Measurements from ENCODE around the gene COL4A1.

Gene COL4A1

DNA sequence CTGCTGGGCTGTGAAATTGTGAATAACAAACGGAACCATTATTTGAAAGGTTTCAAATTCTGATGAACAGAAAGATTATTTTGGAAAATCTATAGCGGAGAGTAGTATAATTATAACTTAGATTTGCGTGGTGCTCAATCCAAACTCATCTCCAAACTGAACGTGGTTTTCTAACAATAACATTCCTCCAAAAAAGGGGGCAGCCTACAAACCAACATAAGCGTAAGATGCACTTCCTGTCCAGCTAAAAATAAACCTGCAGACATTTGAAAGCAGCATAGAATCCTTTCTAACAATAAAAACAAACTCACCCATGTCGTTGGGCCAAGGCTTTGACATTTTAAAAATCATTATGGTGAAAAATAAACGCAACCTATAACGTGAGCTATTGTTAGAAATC is 178.4 kb downstream of the COL4A1 start:
- H3K9ac ChIP-seq (ENCODE audit: low read length), result no peak overlapping the region
- no peaks in the 10 kb centered on the region for H3F3A ChIP-seq (ENCODE audit: insufficient read depth, low read length)
- no peaks in the 10 kb centered on the region for H3K79me2 ChIP-seq (ENCODE audit: insufficient read depth, low read length)
- H2AFZ ChIP-seq (ENCODE audit: low read length), result no peak overlapping the region
- no peak overlapping the region for H3K4me2 ChIP-seq (ENCODE audit: low read length)
- H3K4me3 ChIP-seq (ENCODE audit: low read depth, low read length, poor library complexity, severe bottlenecking), result no peak overlapping the region
- H3K27me3 ChIP-seq (ENCODE audit: insufficient read depth, low read length), result no peaks in the 10 kb centered on the region
- H3K27ac ChIP-seq (ENCODE audit: low read depth, low read length, poor library complexity, severe bottlenecking), result no peak overlapping the region
- no peaks in the 10 kb centered on the region for H3K4me1 ChIP-seq (ENCODE audit: insufficient read depth, low read length, severe bottlenecking)
- no peaks in the 10 kb centered on the region for H3K9me3 ChIP-seq (ENCODE audit: low read length)
- H4K20me1 ChIP-seq (ENCODE audit: insufficient read depth, low read length), result no peaks in the 10 kb centered on the region
- no peaks in the 10 kb centered on the region for H3K9me2 ChIP-seq (ENCODE audit: low read depth, low read length)
- no peaks in the 10 kb centered on the region for H3K36me3 ChIP-seq (ENCODE audit: insufficient read depth, low read length)
- TF ChIP-seq, protein P1, sequence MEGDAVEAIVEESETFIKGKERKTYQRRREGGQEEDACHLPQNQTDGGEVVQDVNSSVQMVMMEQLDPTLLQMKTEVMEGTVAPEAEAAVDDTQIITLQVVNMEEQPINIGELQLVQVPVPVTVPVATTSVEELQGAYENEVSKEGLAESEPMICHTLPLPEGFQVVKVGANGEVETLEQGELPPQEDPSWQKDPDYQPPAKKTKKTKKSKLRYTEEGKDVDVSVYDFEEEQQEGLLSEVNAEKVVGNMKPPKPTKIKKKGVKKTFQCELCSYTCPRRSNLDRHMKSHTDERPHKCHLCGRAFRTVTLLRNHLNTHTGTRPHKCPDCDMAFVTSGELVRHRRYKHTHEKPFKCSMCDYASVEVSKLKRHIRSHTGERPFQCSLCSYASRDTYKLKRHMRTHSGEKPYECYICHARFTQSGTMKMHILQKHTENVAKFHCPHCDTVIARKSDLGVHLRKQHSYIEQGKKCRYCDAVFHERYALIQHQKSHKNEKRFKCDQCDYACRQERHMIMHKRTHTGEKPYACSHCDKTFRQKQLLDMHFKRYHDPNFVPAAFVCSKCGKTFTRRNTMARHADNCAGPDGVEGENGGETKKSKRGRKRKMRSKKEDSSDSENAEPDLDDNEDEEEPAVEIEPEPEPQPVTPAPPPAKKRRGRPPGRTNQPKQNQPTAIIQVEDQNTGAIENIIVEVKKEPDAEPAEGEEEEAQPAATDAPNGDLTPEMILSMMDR (IDR thresholded peaks at IDR 0.05; ENCODE audit: low read length), result no peak
- no peak for TF ChIP-seq EZH2 (IDR thresholded peaks at IDR 0.05; ENCODE audit: borderline replicate concordance, low read length)

DNA sequence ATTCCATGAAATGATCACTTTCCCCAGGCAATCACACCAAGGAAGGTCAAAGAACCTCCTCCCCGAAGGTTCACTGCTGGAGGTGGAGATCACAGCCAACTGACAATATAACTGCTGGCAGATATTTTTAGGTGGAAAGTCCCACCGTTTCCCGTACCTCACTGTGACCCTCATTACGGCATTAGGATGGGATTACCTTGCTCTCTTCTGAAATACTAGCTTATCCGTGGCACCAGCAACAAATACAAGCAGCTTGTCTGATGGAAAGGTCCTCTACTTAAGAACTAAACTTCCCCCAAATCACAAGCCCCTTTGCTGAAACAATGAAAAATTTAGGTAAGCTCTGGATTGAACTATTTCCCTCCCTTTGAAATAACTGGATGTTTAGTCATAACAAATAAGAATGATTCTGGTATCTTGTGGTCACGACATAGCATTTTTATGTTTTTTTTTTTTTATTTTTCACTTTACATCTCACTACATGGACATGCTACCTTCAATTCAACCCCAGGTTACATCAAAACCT is 178.9 kb downstream of the COL4A1 start:
- Histone ChIP-seq H3K4me3 (ENCODE audit: low read depth, low read length, poor library complexity, severe bottlenecking) (no peak overlapping the region), H3K4me2 (ENCODE audit: low read length) (no peak overlapping the region), H3F3A (ENCODE audit: insufficient read depth, low read length) (no peaks in the 10 kb centered on the region), H3K27ac (ENCODE audit: low read depth, low read length, poor library complexity, severe bottlenecking) (no peak overlapping the region), H4K20me1 (ENCODE audit: insufficient read depth, low read length) (no peaks in the 10 kb centered on the region), H3K9ac (ENCODE audit: low read length) (no peak overlapping the region), H2AFZ (ENCODE audit: low read length) (no peak overlapping the region), H3K4me1 (ENCODE audit: insufficient read depth, low read length, severe bottlenecking) (no peaks in the 10 kb centered on the region), H3K27me3 (ENCODE audit: insufficient read depth, low read length) (no peaks in the 10 kb centered on the region), H3K36me3 (ENCODE audit: insufficient read depth, low read length) (no peaks in the 10 kb centered on the region), H3K79me2 (ENCODE audit: insufficient read depth, low read length) (no peaks in the 10 kb centered on the region), H3K9me2 (ENCODE audit: low read depth, low read length) (no peaks in the 10 kb centered on the region), H3K9me3 (ENCODE audit: low read length) (no peaks in the 10 kb centered on the region)
- TF ChIP-seq EZH2 (IDR thresholded peaks at IDR 0.05; ENCODE audit: borderline replicate concordance, low read length), result no peak
- TF ChIP-seq, protein P1 (IDR thresholded peaks at IDR 0.05; ENCODE audit: low read length), result no peak

DNA sequence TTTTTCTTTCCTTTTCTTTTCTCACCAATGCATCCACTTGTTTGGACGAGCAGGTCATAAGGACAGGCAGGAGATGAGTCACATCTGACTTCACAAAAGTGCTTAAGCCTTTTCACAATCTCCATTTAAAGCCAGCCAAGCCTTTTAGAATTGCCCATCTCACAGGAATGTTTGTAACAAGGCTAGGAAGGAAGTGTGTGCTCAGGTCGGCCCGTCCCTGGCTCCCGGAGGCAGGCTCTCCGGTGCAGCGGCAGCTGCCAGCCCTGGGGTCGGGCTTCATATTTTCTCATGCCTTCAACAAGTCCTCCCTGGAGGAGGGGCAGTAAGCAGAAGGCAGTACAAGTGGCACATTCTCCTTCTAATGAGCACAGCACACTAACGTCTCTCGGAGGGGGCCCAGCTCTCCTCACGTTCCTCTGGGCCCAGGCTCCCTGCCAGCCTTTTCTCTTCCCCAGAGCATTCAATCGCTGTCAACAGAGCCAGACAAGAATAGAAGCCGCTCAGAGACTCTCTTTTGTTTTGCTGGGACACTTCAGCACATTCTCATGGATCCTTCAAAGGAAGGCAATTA is 180.5 kb downstream of the COL4A1 start:
- no peaks in the 10 kb centered on the region for H3K9me3 ChIP-seq (ENCODE audit: low read length)
- H3F3A ChIP-seq (ENCODE audit: insufficient read depth, low read length), result no peaks in the 10 kb centered on the region
- no peaks in the 10 kb centered on the region for H3K36me3 ChIP-seq (ENCODE audit: insufficient read depth, low read length)
- no peaks in the 10 kb centered on the region for H4K20me1 ChIP-seq (ENCODE audit: insufficient read depth, low read length)
- H3K4me3 ChIP-seq (ENCODE audit: low read depth, low read length, poor library complexity, severe bottlenecking), result no peak overlapping the region
- H3K9me2 ChIP-seq (ENCODE audit: low read depth, low read length), result no peaks in the 10 kb centered on the region
- no peak overlapping the region for H3K9ac ChIP-seq (ENCODE audit: low read length)
- no peak overlapping the region for H3K27ac ChIP-seq (ENCODE audit: low read depth, low read length, poor library complexity, severe bottlenecking)
- 0 out of 2 replicates have a peak, but pooled peaks cover 5% of the 10 kb centered on the region for H3K27me3 ChIP-seq (ENCODE audit: insufficient read depth, low read length)
- H2AFZ ChIP-seq (ENCODE audit: low read length), result no peak overlapping the region
- no peaks in the 10 kb centered on the region for H3K4me1 ChIP-seq (ENCODE audit: insufficient read depth, low read length, severe bottlenecking)
- TF ChIP-seq EZH2 (IDR thresholded peaks at IDR 0.05; ENCODE audit: borderline replicate concordance, low read length), result no peak
- TF ChIP-seq, protein P1 (IDR thresholded peaks at IDR 0.05; ENCODE audit: low read length), result no peak
- no peaks in the 10 kb centered on the region for H3K79me2 ChIP-seq (ENCODE audit: insufficient read depth, low read length)
- H3K4me2 ChIP-seq (ENCODE audit: low read length), result no peak overlapping the region

Data from OCI-LY1 (cell line).